Activated CD4-positive, alpha-beta T cell treated with anti-CD3 and anti-CD28 coated beads for 48 hours (primary cell): ENCODE data around the gene FADS2.

Source experiments
- DNase-seq: peaks from one replicate; pipeline ENCODE4 v3.0.0-alpha.2; 2020

The FADS2 gene

DNA sequence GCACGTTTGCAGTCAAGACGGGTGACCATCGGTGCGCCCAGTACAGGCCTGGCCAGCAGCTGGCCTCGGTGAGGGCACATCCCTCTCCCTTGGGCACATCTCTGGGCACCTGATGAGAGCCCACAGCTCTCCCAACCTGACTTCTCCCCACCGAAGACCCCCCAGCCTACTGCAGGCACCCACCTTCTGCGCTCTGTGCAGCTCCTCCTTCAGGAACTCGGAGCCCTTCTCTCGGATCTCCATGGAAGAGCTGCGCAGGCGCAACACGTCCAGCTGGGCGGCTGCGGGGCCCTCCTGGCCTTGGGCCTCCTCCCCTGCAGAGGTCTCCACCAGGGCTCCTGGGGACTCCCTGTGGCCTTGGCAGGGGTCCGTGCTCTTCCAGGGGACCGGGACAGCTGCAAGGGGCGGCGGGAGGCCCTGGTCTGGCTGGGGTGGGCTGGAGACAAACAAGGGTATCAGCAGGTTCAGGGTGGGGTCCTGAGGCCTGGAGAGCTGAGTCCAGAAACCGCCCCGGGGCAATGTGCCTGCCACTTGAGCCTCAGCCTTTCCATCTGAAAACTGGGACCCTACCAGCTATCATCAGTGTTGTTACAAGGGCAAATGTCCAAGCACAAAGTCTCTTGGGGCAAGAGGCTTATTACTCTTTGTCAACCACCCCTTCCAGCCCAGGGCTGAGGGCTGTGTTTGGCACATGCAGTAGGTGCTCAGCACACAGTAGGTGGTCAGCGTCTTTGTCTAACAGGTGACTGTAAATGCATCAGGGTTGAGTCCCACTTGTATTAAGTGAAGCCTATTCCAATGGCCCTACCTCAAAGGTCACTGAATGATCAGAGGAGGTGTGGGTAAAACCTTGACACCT is 80.0 kb downstream of the FADS2 start:
- no peak for DNase-seq

- DNase-seq, result no peak
Measured at GRCh38 chr11:61908730-61909316, 80.7 kb downstream of the FADS2 start.

GRCh38 chr11:61910187-61911127 is 82.4 kb downstream of the FADS2 start:
- no peak for DNase-seq

GRCh38 chr11:61911128-61911700 is 83.1 kb downstream of the FADS2 start:
- DNase-seq, result no peak

- DNase-seq, result no peak
Measured at GRCh38 chr11:61911701-61912529, 83.8 kb downstream of the FADS2 start.

- DNase-seq, result no peak
Measured at GRCh38 chr11:61912530-61912898, 84.4 kb downstream of the FADS2 start.

DNA sequence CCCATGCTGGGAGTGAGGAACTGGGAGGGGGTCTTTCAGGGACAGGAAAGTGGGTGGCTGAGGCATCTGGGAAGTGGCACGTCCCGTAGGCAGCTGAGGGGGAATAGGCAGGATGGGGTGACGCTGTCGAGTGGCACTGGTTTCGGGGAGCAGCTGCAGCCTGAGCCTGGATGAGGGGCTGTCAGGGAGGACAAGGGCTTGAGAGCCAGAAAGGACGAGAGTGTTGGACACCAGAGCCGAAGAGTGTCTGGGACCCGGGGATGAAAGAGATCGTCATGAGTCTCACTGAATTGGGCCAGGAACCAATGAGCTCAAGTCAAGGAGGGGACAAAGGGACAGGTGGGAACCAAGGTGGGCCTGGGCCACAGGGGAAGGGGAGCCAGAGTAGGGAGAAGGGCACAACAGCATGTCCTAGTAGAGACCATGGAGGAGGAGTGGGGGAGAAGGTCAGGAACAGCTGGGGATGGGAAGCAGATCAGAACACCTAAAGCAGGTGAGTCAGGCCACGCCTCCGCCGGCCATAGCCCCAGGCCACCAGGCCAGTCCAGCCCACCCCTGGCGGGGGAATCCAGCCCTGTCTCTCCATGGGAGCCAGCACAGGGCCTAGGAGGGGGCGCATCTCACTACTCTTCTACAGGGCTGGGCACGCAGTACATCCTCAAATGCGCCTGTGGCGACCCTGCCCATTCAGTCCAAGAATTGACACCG is 85.0 kb downstream of the FADS2 start:
- no peak for DNase-seq

DNA sequence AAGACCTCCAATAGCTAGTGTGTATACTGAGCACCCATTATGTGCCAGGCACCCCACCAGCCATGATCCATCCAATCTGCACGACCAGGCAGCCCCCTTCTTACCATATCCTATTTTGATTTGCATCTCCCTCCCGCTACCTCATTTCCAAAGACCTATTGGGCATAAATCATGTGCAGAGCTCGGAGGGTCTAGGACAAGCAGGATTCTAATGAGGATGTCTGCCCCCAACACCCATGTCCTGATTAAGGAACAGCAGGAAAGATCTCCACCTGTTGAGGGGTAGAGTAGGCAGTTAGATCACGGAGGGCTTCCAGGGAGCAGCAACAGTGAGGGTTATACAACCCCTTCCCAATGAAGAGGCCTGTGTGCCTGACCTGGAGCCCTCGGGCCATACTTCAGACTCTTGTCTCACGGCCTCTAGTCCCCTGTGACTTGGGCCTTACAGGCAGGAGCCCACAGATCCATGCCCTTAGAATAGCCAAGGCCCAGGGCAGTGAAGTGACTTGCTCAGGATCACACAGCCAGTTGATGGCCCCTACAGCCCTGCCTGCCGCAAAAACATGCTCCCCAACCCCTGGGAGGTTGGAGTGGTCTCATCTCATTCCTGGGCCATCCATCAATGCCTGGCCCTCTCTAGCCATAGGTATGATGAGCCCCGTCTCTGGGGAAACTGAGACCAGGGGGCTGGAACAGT is 85.7 kb downstream of the FADS2 start:
- DNase-seq, result no peak

DNA sequence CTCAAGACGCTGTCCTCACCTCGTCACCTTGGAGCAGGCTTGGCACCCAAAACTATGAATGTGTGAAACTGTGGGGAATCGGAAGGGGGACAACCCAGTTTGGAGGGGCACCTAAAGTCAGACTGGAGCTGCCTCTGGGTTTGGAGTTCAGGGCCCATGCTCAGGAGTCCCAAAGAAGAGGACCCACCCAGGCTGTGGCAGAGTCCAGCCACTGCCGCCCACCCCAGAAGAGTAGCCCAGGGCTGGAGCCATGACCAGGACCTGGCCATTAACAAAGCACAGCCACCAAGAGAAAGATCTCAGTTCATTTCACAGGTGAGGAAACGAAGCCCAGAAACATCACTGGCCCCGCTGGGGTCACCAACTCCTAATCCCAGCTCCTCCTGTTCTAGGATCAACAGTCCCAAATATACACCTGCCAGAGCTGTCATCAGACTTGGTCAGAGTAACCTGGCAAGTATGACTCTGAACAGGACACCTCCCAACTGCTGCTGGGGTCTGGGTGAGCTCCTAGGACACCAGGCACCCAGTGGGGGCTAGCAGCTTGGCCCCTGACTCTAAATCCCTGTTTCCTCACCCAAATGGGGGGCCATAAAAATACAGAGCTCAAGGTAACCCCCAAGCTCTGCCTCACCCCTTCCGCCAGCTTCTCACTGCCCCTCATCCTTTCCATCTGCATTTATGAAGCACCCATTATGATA is 86.5 kb downstream of the FADS2 start:
- DNase-seq, result no peak

DNA sequence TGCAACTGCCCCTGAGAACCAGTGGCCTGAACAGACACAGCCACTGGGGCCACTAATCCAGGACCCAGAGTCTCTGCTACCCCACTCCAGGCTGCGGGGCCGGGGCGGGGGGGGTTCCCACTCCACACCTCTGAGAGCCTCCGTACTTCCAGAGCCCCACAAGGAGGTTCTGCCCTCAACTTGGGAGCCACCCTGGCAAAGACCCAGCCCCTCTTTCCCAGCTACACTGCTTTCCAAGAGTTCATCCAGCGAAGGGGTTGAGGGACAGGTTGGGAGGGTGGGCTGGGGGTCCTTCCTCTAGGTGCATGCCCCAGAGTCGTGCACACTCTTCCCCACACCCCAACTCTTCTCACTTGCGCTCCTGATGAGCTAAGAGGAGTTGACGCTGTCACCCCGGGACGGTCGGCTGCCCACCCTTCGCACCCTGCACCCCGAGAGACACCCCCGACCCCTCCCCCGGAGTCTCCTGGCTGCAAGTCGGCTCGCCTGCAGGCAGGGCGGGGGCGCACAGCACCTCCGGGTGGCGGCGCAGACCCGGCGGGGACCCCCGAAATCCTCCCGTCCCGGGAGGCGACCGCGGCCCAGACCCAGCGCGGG is 88.7 kb downstream of the FADS2 start:
- DNase-seq, result no peak
